K562 (cell line): Measurements from ENCODE around the gene SFXN5. TPM values are rescaled to one million over a fixed set of nuclear protein-coding genes. Genes with fewer than 3 reads are reported as not detected.

Source experiments
- ATAC-seq: fragments of 200-7000 bp; cut with Tn5 transposase; 3 replicates; pipeline ENCODE4 v1.9.1; 2020; ENCODE audit warnings: moderate library complexity
- BruUV-seq: library from RNA; stranded (reverse); fragments of 400-500 nt; replicated peaks from 2 replicates; lab custom pipeline; 2021; lab: Mats Ljungman, UMichigan
- CTCF ChIA-PET: fragments of 300-600 bp; formaldehyde crosslinking; extraction: SDS; loops from one replicate; lab custom pipeline; 2021; ENCODE audit warnings: low intra/inter-chr PET ratio; lab: Yijun Ruan, JAX
- POLR2A ChIA-PET: fragments of 300-600, 350-650 bp; sonication (Branson Sonifier 250); formaldehyde crosslinking; extraction: SDS; loops from one replicate; lab custom pipeline; 2021; ENCODE audit warnings: antibody characterized with exemption, inconsistent platforms; lab: Yijun Ruan, JAX
- DNase-seq, 4 experiments: peaks; one replicate each; pipeline versions ENCODE4 v3.0.0 to v3.0.0-alpha.2; 2011 to 2018; ENCODE audit warnings: low spot score in 3 of 4, mixed read lengths in 3 of 4; ENCODE audit errors: extremely low read depth in 1 of 4
- FAIRE-seq: peaks from 2 replicates; lab custom pipeline; 2011; peaks lifted over from hg19 to GRCh38; lab: Jason Lieb, UNC
- H2AFZ ChIP-seq: 2 replicates; pipeline ENCODE4 v1.6.0; 2011; ENCODE audit warnings: low read depth, low read length, control low read depth, inconsistent platforms
- H3K27ac ChIP-seq: fragments of 200-600 bp; 3 replicates; pipeline ENCODE4 v1.8.0; 2011; ENCODE audit warnings: low read depth, mild to moderate bottlenecking, control low read depth, inconsistent platforms, low read length, moderate library complexity, mixed read lengths; ENCODE audit errors: extremely low read depth
- H3K27me3 ChIP-seq, 2 experiments: fragments of 300-600 bp in 1 of 2; 2 replicates in 1 of 2; 3 replicates in 1 of 2; pipeline versions ENCODE4 v1.6.0 to v1.8.0; 2011; ENCODE audit warnings: inconsistent platforms in 2 of 2, low read length in 2 of 2, mild to moderate bottlenecking in 1 of 2, mixed read lengths in 1 of 2, moderate library complexity in 1 of 2; ENCODE audit not compliant: control insufficient read depth in 2 of 2, insufficient read depth in 2 of 2
- H3K36me3 ChIP-seq: fragments of 300-600 bp; 3 replicates; pipeline ENCODE4 v1.8.0; 2011; ENCODE audit warnings: mild to moderate bottlenecking, low read length, inconsistent platforms; ENCODE audit not compliant: control insufficient read depth, insufficient read depth
- H3K4me1 ChIP-seq, 2 experiments: fragments of 200-600 bp in 1 of 2; replicated peaks in 1 of 2; 2 replicates in 1 of 2; 3 replicates in 1 of 2; pipeline versions ENCODE4 v1.5.1 to v1.8.0; 2011; ENCODE audit warnings: inconsistent platforms in 2 of 2, low read length in 2 of 2, mild to moderate bottlenecking in 1 of 2, mixed read lengths in 1 of 2, moderate library complexity in 1 of 2; ENCODE audit not compliant: control insufficient read depth in 2 of 2, insufficient read depth in 2 of 2
- H3K4me2 ChIP-seq: 2 replicates; pipeline ENCODE4 v1.6.1; 2011; ENCODE audit warnings: low read length, control low read depth, inconsistent platforms, mixed read lengths; ENCODE audit not compliant: insufficient read depth
- H3K4me3 ChIP-seq: fragments of 200-600 bp; sonication (generic), shearing (Covaris generic); 2 replicates; pipeline ENCODE4 v1.5.1; 2016; ENCODE audit warnings: control low read depth, inconsistent platforms
- H3K79me2 ChIP-seq: fragments of 200-600 bp; 3 replicates; pipeline ENCODE4 v1.8.0; 2011; ENCODE audit warnings: low read length, inconsistent platforms; ENCODE audit not compliant: control insufficient read depth, insufficient read depth
- H3K9ac ChIP-seq, 2 experiments: 2 replicates each; pipeline versions ENCODE4 v1.6.0 to v1.6.1; 2011; ENCODE audit warnings: low read depth in 2 of 2, low read length in 2 of 2, control low read depth in 1 of 2, inconsistent platforms in 1 of 2, mild to moderate bottlenecking in 1 of 2, mixed read lengths in 1 of 2; ENCODE audit not compliant: insufficient read depth in 1 of 2
- H3K9me1 ChIP-seq: one replicate; pipeline ENCODE4 v1.6.0; 2011; ENCODE audit warnings: inconsistent platforms, mild to moderate bottlenecking, low read length, moderate library complexity; ENCODE audit not compliant: control insufficient read depth, insufficient read depth
- H3K9me3 ChIP-seq: replicated peaks from 2 replicates; pipeline ENCODE4 v1.5.1; 2011; ENCODE audit warnings: low read depth, low read length, inconsistent platforms; ENCODE audit not compliant: control insufficient read depth, insufficient read depth
- H4K20me1 ChIP-seq: replicated peaks from 2 replicates; pipeline ENCODE4 v1.6.1; 2011; ENCODE audit warnings: low read length, inconsistent platforms, mixed read lengths; ENCODE audit not compliant: control insufficient read depth, insufficient read depth
- HNRNPH1 ChIP-seq: fragments of 200-400 bp; formaldehyde crosslinking; optimal IDR thresholded peaks from 2 replicates; pipeline ENCODE3; 2017; ENCODE audit warnings: low read depth, mild to moderate bottlenecking, low read length, moderate library complexity
- KLF10 ChIP-seq: fragments of 250-450 bp; sonication (Bioruptor Pico); IDR thresholded peaks from 2 replicates; pipeline ENCODE4 v1.6.1; 2021; ENCODE audit warnings: matching md5 sums
- MCM5 ChIP-seq: fragments of 450-650 bp; IDR thresholded peaks from 2 replicates; pipeline ENCODE4 v1.6.1; 2016; ENCODE audit warnings: low read depth
- PHB2 ChIP-seq: fragments of 450-650 bp; IDR thresholded peaks from 2 replicates; pipeline ENCODE4 v1.6.1; 2017; ENCODE audit warnings: low read depth
- POLR2G ChIP-seq: fragments of 200-400 bp; formaldehyde crosslinking; IDR thresholded peaks from 2 replicates; pipeline ENCODE4 v1.6.1; 2017; ENCODE audit warnings: low read depth, mild to moderate bottlenecking, antibody characterized with exemption, low read length, moderate library complexity
- RFX7 ChIP-seq: fragments of 250-450 bp; sonication (Bioruptor Pico); IDR thresholded peaks from 2 replicates; pipeline ENCODE4 v1.5.1; 2021; ENCODE audit warnings: mild to moderate bottlenecking
- SPI1 ChIP-seq: IDR thresholded peaks from 2 replicates; pipeline ENCODE4 v1.6.1; 2011; ENCODE audit warnings: low read depth, low read length, control low read depth, borderline replicate concordance
- STAT5A ChIP-seq: IDR thresholded peaks from 2 replicates; pipeline ENCODE4 v1.6.1; 2012; ENCODE audit warnings: low read length, inconsistent platforms, borderline replicate concordance
- TAF7 ChIP-seq: fragments of 450-650 bp; IDR thresholded peaks from 2 replicates; pipeline ENCODE4 v1.6.1; 2016; ENCODE audit warnings: missing genetic modification characterization, missing compliant biosample characterization
- ZNF121 ChIP-seq: sonication (generic); formaldehyde crosslinking; conservative IDR thresholded peaks from 2 replicates; pipeline ENCODE4 v1.8.0; 2022; ENCODE audit warnings: missing genetic modification reagents
- ZNF134 ChIP-seq: fragments of 250-450 bp; sonication (Bioruptor Pico); conservative IDR thresholded peaks from 2 replicates; pipeline ENCODE4 v1.4.0; 2020
- ZNF253 ChIP-seq: fragments of 250-450 bp; sonication (Bioruptor Pico); conservative IDR thresholded peaks from 2 replicates; pipeline ENCODE4 v1.6.1; 2021; ENCODE audit warnings: mild to moderate bottlenecking
- WGBS: fragments of 100-300 bp; shearing (Covaris generic); methylation state at CpG from one replicate; pipeline ENCODE4 v1.1.6; 2016; ENCODE audit warnings: low coverage, mixed read lengths; ENCODE audit not compliant: insufficient coverage; ENCODE audit errors: missing lambda C conversion rate; 5-methylcytosine and 5-hydroxymethylcytosine counted together
- in situ Hi-C: fragments of 300-500 bp; cut with MboI; formaldehyde crosslinking; loops from 4 replicates; pipeline ENCODE4 v1.15.0; 2018; ENCODE audit warnings: inconsistent platforms, mixed read lengths
- intact Hi-C: fragments of 100-400 bp; cut with micrococcal nuclease; formaldehyde crosslinking; loops from 2 replicates; pipeline ENCODE4 v1.14.2; 2022
- polyA plus RNA-seq, 8 experiments: library from polyadenylated mRNA; depleted of rRNA in 4 of 8; stranded (reverse) in 5 of 8; unstranded in 3 of 8; fragments of >200 nt; fragmentation: Nextera tagmentation in 2 of 8; fragmentation: Illumina TruSeq in 1 of 8; extraction: Ambion mirVana in 2 of 8; extraction: Trizol in 1 of 8; gene quantifications; 2 replicates each; pipeline versions ENCODE4 v1.2.1 to v1.2.3, GENCODE V29; 2011 to 2014; ENCODE audit warnings: inconsistent platforms in 1 of 8, missing spikeins in 1 of 8
- total RNA-seq, 7 experiments: library from RNA; depleted of rRNA in 6 of 7; stranded (reverse); fragments of >200 nt in 6 of 7; fragmentation: Illumina TruSeq in 2 of 7; extraction: Trizol in 2 of 7; gene quantifications; 2 replicates each; pipeline versions ENCODE4 v1.2.1 to v1.2.3, GENCODE V29; 2011 to 2021; ENCODE audit warnings: low replicate concordance in 1 of 7
- TF ChIP-seq, protein P1 (sequence below), 2 experiments: IDR thresholded peaks; 2 replicates each; pipeline ENCODE4 v1.6.1; 2011; ENCODE audit warnings: borderline replicate concordance in 1 of 2, control low read depth in 1 of 2, low read depth in 1 of 2, low read length in 1 of 2, mild to moderate bottlenecking in 1 of 2, mixed read lengths in 1 of 2, moderate library complexity in 1 of 2; ENCODE audit not compliant: insufficient read depth in 1 of 2, insufficient read length in 1 of 2, poor library complexity in 1 of 2, severe bottlenecking in 1 of 2; ENCODE audit errors: extremely low read depth in 1 of 2

The SFXN5 gene
- total and polyA plus RNA-seq, 9 of the 15 experiments (the other 6 are each of a cell fraction or from before 2014, with no cell fraction given), result 8.3 to 22.6 (median 16.0) TPM

DNA sequence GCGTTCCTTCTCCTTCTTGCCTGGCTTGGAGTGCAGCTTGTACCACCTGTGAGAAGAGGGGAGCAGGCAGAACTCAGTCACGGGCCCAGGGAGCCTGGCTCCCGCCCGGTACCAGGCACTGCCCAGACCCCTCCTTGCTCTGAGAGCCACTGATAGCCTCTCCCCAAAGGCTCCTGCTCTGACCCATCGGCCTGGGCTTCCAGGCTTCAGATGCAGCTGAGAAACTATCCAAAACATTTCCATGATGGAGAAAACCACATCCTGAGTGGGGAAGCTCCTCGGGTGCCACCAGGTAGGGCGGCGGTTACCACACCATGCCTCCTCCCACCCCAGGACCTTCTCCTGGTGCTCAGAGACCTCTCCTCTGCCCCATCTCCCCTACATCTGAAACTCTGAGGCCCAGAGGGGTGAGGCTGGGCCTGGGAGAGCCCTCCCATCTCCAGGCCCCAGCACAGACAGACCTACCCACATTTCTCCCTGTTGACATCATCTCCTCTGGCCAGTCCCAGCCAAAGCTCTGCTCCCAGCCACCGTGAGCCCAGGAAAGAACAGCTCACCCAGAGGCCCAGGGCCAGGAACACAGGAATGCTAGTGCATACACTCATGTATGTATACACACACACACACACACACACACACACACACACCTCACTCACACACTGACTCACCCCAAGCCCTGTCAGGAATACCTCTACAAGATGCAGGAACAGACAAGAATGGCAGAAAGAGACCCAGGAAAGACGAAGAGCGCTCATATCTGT lies 17.9 kb upstream of the SFXN5 start:
- intact Hi-C loops (loop anchor here (5.0 kb wide), 2 partner anchors 88 to 173 kb away; no protein-coding TSS in a partner anchor), in situ Hi-C loops (loop anchor here (5.0 kb wide), 1 partner anchor 68 kb away; no protein-coding TSS in a partner anchor)
- no peak overlapping the region for H2AFZ ChIP-seq
- ChIA-PET POLR2A (interaction anchor here (0.6 to 0.7 kb wide), 2 partner anchors 22 to 107 kb away, joined by 3 read pairs; no protein-coding TSS in a partner anchor), CTCF (no interaction called here)
- no peaks in the 10 kb centered on the region for H3K79me2 ChIP-seq
- DNase-seq (no peak), FAIRE-seq (no peak), ATAC-seq (no peak)
- peaks cover 0 to 4% of the 10 kb centered on the region in 2 experiments; a peak in 3 of 5 replicates for H3K4me1 ChIP-seq
- H3K9ac ChIP-seq, result no peak overlapping the region
- peaks cover 41% of the 10 kb centered on the region for H4K20me1 ChIP-seq
- H3K27me3 ChIP-seq, result no peaks in the 10 kb centered on the region
- H3K4me3 ChIP-seq, result no peak overlapping the region
- WGBS, result 40% methylated on average over 8 of the region's 11 CpGs
- H3K4me2 ChIP-seq, result no peak overlapping the region
- H3K9me1 ChIP-seq, result no peaks in the 10 kb centered on the region
- no peaks in the 10 kb centered on the region for H3K9me3 ChIP-seq
- no peak overlapping the region for H3K27ac ChIP-seq
- BruUV-seq, result no TSS peak
- H3K36me3 ChIP-seq, result peaks cover 6% of the 10 kb centered on the region; the same call in 1 of the 3 replicates
- TF ChIP-seq ZNF253 (CRISPR knock-in tag) (no peak), MCM5 (no peak), PHB2 (no peak), RFX7 (CRISPR knock-in tag) (no peak), STAT5A (no peak), SPI1 (no peak), KLF10 (CRISPR knock-in tag) (no peak), POLR2G (no peak), ZNF121 (CRISPR knock-in tag) (no peak), HNRNPH1 (no peak), ZNF134 (CRISPR knock-in tag) (no peak), TAF7 (tag) (no peak)
- TF ChIP-seq, protein P1, sequence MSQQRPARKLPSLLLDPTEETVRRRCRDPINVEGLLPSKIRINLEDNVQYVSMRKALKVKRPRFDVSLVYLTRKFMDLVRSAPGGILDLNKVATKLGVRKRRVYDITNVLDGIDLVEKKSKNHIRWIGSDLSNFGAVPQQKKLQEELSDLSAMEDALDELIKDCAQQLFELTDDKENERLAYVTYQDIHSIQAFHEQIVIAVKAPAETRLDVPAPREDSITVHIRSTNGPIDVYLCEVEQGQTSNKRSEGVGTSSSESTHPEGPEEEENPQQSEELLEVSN (IDR thresholded peaks at IDR 0.05; ENCODE audit: borderline replicate concordance in 1 of 2, extremely low read depth in 1 of 2, insufficient read depth in 1 of 2, insufficient read length in 1 of 2, low read depth in 1 of 2, low read length in 1 of 2, poor library complexity in 1 of 2, severe bottlenecking in 1 of 2), result no peak
